Mesenchymal stem cell (in vitro differentiated cells and primary cell): ENCODE data around the gene NKD2.

Source experiments
- DNase-seq: peaks from one replicate; pipeline ENCODE4 v3.0.0-alpha.2; 2013
- H2AFZ ChIP-seq: one replicate; pipeline ENCODE4 v1.6.1; 2013; ENCODE audit warnings: low read depth, mild to moderate bottlenecking, control low read depth, inconsistent platforms, low read length, moderate library complexity
- H2AK5ac ChIP-seq: 2 replicates; pipeline ENCODE4 v1.6.1; 2013; ENCODE audit warnings: low read length, moderate library complexity, mild to moderate bottlenecking, inconsistent platforms; ENCODE audit not compliant: severe bottlenecking
- H2BK120ac ChIP-seq: one replicate; pipeline ENCODE4 v1.6.1; 2013; ENCODE audit warnings: low read depth, mild to moderate bottlenecking, inconsistent platforms, low read length, moderate library complexity
- H2BK12ac ChIP-seq, 2 experiments: one replicate each; pipeline ENCODE4 v1.6.1; 2013; ENCODE audit warnings: inconsistent platforms in 2 of 2, low read length in 2 of 2, mild to moderate bottlenecking in 2 of 2, moderate library complexity in 2 of 2, control low read depth in 1 of 2
- H2BK15ac ChIP-seq: one replicate; pipeline ENCODE4 v1.6.1; 2013; ENCODE audit warnings: mild to moderate bottlenecking, low read depth, inconsistent platforms; ENCODE audit not compliant: poor library complexity, severe bottlenecking
- H2BK5ac ChIP-seq: 2 replicates; pipeline ENCODE4 v1.6.1; 2013; ENCODE audit warnings: low read depth, mild to moderate bottlenecking, low read length, control low read depth, inconsistent platforms; ENCODE audit not compliant: poor library complexity, severe bottlenecking
- H3K14ac ChIP-seq, 2 experiments: one replicate each; pipeline ENCODE4 v1.6.1; 2013; ENCODE audit warnings: inconsistent platforms in 2 of 2, low read length in 2 of 2, control low read depth in 1 of 2, mild to moderate bottlenecking in 1 of 2, moderate library complexity in 1 of 2
- H3K18ac ChIP-seq, 2 experiments: one replicate each; pipeline ENCODE4 v1.6.1; 2013; ENCODE audit warnings: inconsistent platforms in 2 of 2, low read length in 2 of 2, control low read depth in 1 of 2, low read depth in 1 of 2, mild to moderate bottlenecking in 1 of 2
- H3K23ac ChIP-seq, 2 experiments: one replicate each; pipeline ENCODE4 v1.6.1; 2013; ENCODE audit warnings: inconsistent platforms in 2 of 2, low read length in 2 of 2, mild to moderate bottlenecking in 2 of 2, moderate library complexity in 2 of 2, control low read depth in 1 of 2
- H3K27ac ChIP-seq: 2 replicates; pipeline ENCODE4 v1.5.1; 2013; ENCODE audit warnings: mild to moderate bottlenecking, moderate library complexity, low read length, control low read depth, inconsistent platforms; ENCODE audit not compliant: poor library complexity, severe bottlenecking
- H3K27me3 ChIP-seq, 2 experiments: 2 replicates each; pipeline versions ENCODE4 v1.6.1 to v1.7.0; 2013; ENCODE audit warnings: low read length in 2 of 2, mild to moderate bottlenecking in 2 of 2, moderate library complexity in 2 of 2, control low read depth in 1 of 2, inconsistent platforms in 1 of 2; ENCODE audit not compliant: control insufficient read depth in 1 of 2, insufficient read depth in 1 of 2
- H3K36me3 ChIP-seq, 2 experiments: 2 replicates each; pipeline versions ENCODE4 v1.6.1 to v1.7.0; 2013; ENCODE audit warnings: low read length in 2 of 2, control low read depth in 1 of 2, inconsistent platforms in 1 of 2, low read depth in 1 of 2, mild to moderate bottlenecking in 1 of 2; ENCODE audit not compliant: insufficient read depth in 2 of 2, control insufficient read depth in 1 of 2
- H3K4ac ChIP-seq, 2 experiments: one replicate each; pipeline ENCODE4 v1.6.1; 2013; ENCODE audit warnings: inconsistent platforms in 2 of 2, low read length in 2 of 2, mild to moderate bottlenecking in 2 of 2, moderate library complexity in 2 of 2, control low read depth in 1 of 2, low read depth in 1 of 2
- H3K4me1 ChIP-seq: 2 replicates; pipeline ENCODE4 v1.6.1; 2013; ENCODE audit warnings: low read depth, low read length, control low read depth; ENCODE audit not compliant: control insufficient read depth, insufficient read depth
- H3K4me2 ChIP-seq: 2 replicates; pipeline ENCODE4 v1.6.1; 2013; ENCODE audit warnings: low read length, mild to moderate bottlenecking, inconsistent platforms; ENCODE audit not compliant: poor library complexity, severe bottlenecking
- H3K4me3 ChIP-seq, 2 experiments: 2 replicates each; pipeline versions ENCODE4 v1.5.1 to v1.7.0; 2013; ENCODE audit warnings: low read length in 2 of 2, mild to moderate bottlenecking in 2 of 2, control low read depth in 1 of 2, low read depth in 1 of 2; ENCODE audit not compliant: insufficient read depth in 1 of 2
- H3K79me1 ChIP-seq: replicated peaks from 2 replicates; pipeline ENCODE4 v1.6.1; 2013; ENCODE audit warnings: mild to moderate bottlenecking, control low read depth, low read length, inconsistent platforms; ENCODE audit not compliant: poor library complexity, severe bottlenecking
- H3K9ac ChIP-seq: 2 replicates; pipeline ENCODE4 v1.7.0; 2013; ENCODE audit warnings: mild to moderate bottlenecking, low read length, moderate library complexity
- H3K9me3 ChIP-seq: 2 replicates; pipeline ENCODE4 v1.7.0; 2013; ENCODE audit warnings: mild to moderate bottlenecking, low read length; ENCODE audit not compliant: control insufficient read depth
- H4K8ac ChIP-seq: one replicate; pipeline ENCODE4 v1.6.1; 2013; ENCODE audit warnings: inconsistent platforms, mild to moderate bottlenecking, low read length, moderate library complexity
- H4K91ac ChIP-seq: one replicate; pipeline ENCODE4 v1.6.1; 2013; ENCODE audit warnings: mild to moderate bottlenecking, low read length, inconsistent platforms
- WGBS: methylation state at CpG from one replicate; pipeline ENCODE4 v1.1.7; 2013; ENCODE audit warnings: mixed read lengths; 5-methylcytosine and 5-hydroxymethylcytosine counted together

Gene NKD2

GRCh38 chr5:1055896-1056610 lies 47.5 kb downstream of the NKD2 start:
- H3K4me1 ChIP-seq, result no peaks in the 10 kb centered on the region

GRCh38 chr5:1056611-1057484 lies 48.2 kb downstream of the NKD2 start:
- no peaks in the 10 kb centered on the region for H3K79me1 ChIP-seq
- H3K36me3 ChIP-seq, result peaks cover 14 to 17% of the 10 kb centered on the region in 2 experiments
- no peak for DNase-seq
- H3K14ac ChIP-seq, result peak overlapping the region in 1 of 2 experiments; percentile 35
- no peak overlapping the region for H3K27ac ChIP-seq
- H3K4me1 ChIP-seq, result no peaks in the 10 kb centered on the region
- H3K18ac ChIP-seq, result no peak overlapping the region
- H3K9me3 ChIP-seq, result no peaks in the 10 kb centered on the region
- no peak overlapping the region for H2BK12ac ChIP-seq
- no peak overlapping the region for H2BK5ac ChIP-seq
- H4K91ac ChIP-seq, result no peak overlapping the region
- H4K8ac ChIP-seq, result no peak overlapping the region
- H2AFZ ChIP-seq, result no peak overlapping the region
- no peak overlapping the region for H2BK120ac ChIP-seq
- no peak overlapping the region for H3K4me2 ChIP-seq
- H3K23ac ChIP-seq, result no peak overlapping the region
- no peaks in the 10 kb centered on the region for H3K27me3 ChIP-seq
- no peak overlapping the region for H2BK15ac ChIP-seq
- no peak overlapping the region for H3K9ac ChIP-seq
- no peak overlapping the region for H2AK5ac ChIP-seq
- H3K4ac ChIP-seq, result no peak overlapping the region
- no peak overlapping the region for H3K4me3 ChIP-seq
- 94% methylated on average over 27 of the region's 27 CpGs for WGBS

More at GRCh38 chr5:1055896-1056610, 47.5 kb downstream of the NKD2 start:
- H3K4me2 ChIP-seq, result no peak overlapping the region
- H3K4me3 ChIP-seq, result no peak overlapping the region
- H3K14ac ChIP-seq, result no peak overlapping the region
- H3K27me3 ChIP-seq, result no peaks in the 10 kb centered on the region
- H2AFZ ChIP-seq, result no peak overlapping the region
- no peak overlapping the region for H3K18ac ChIP-seq
- no peak for DNase-seq
- 94% methylated on average over 38 of the region's 39 CpGs for WGBS
- H3K9ac ChIP-seq, result no peak overlapping the region
- no peak overlapping the region for H4K91ac ChIP-seq
- peaks cover 14 to 21% of the 10 kb centered on the region in 2 experiments for H3K36me3 ChIP-seq
- no peak overlapping the region for H3K27ac ChIP-seq
- no peak overlapping the region for H2BK5ac ChIP-seq
- no peak overlapping the region for H2BK15ac ChIP-seq
- no peaks in the 10 kb centered on the region for H3K79me1 ChIP-seq
- no peak overlapping the region for H3K4ac ChIP-seq
- no peak overlapping the region for H2BK120ac ChIP-seq
- H2BK12ac ChIP-seq, result no peak overlapping the region
- no peak overlapping the region for H4K8ac ChIP-seq
- H2AK5ac ChIP-seq, result no peak overlapping the region
- H3K23ac ChIP-seq, result no peak overlapping the region
- H3K9me3 ChIP-seq, result no peaks in the 10 kb centered on the region

GRCh38 chr5:1057485-1058082 lies 49.0 kb downstream of the NKD2 start:
- Histone ChIP-seq H2BK15ac (no peak overlapping the region), H3K36me3 (peaks cover 14% of the 10 kb centered on the region in 2 experiments), H3K79me1 (no peaks in the 10 kb centered on the region), H2AK5ac (no peak overlapping the region), H3K14ac (no peak overlapping the region), H2BK5ac (no peak overlapping the region), H3K4ac (no peak overlapping the region), H3K4me2 (no peak overlapping the region), H2AFZ (no peak overlapping the region), H3K18ac (no peak overlapping the region), H3K27me3 (no peaks in the 10 kb centered on the region), H2BK120ac (no peak overlapping the region), H3K27ac (no peak overlapping the region), H4K8ac (no peak overlapping the region), H3K23ac (no peak overlapping the region), H3K4me3 (no peak overlapping the region), H3K9ac (no peak overlapping the region), H3K9me3 (no peaks in the 10 kb centered on the region), H2BK12ac (no peak overlapping the region), H3K4me1 (no peaks in the 10 kb centered on the region), H4K91ac (no peak overlapping the region)
- no peak for DNase-seq
- WGBS, result 89% methylated on average over 35 of the region's 36 CpGs
